HG03280 (cell line): Measurements from ENCODE around the gene SKIC8.
"Not testable (repeated sequence)": the region's sequence is repeated elsewhere in the genome, so short reads cannot be mapped to it uniquely, and the experiment has no call there.

Experiments
- ATAC-seq: cut with Tn5 transposase; IDR thresholded peaks from one replicate; pipeline ENCODE4 v1.9.1; 2021; ENCODE audit warnings: mild to moderate bottlenecking, moderate library complexity; ENCODE audit not compliant: unreplicated experiment

SKIC8 gene

GRCh38 chr15:78257681-78258080, 41.7 kb downstream of the SKIC8 start:
- no peak for ATAC-seq

- ATAC-seq: no peak
These were observed 43.4 kb downstream of the SKIC8 start for GRCh38 chr15:78256044-78256437.

GRCh38 chr15:78255421-78256043, 43.9 kb downstream of the SKIC8 start:
- ATAC-seq: no peak

- ATAC-seq: no peak
These were observed 48.3 kb downstream of the SKIC8 start for GRCh38 chr15:78251136-78251535.

- ATAC-seq: no peak
These were observed 50.3 kb downstream of the SKIC8 start for GRCh38 chr15:78249131-78249530.

GRCh38 chr15:78247911-78248310, 51.5 kb downstream of the SKIC8 start:
- ATAC-seq: no peak

- not testable (repeated sequence) for ATAC-seq
These were observed 53.3 kb downstream of the SKIC8 start for GRCh38 chr15:78245976-78246620.

- not testable (repeated sequence) for ATAC-seq
These were observed 54.0 kb downstream of the SKIC8 start for GRCh38 chr15:78245392-78245791.

- ATAC-seq: no peak
These were observed 54.5 kb downstream of the SKIC8 start for GRCh38 chr15:78244893-78245292.

- no peak for ATAC-seq
These were observed 55.3 kb downstream of the SKIC8 start for GRCh38 chr15:78244101-78244500.

GRCh38 chr15:78243491-78243941, 55.9 kb downstream of the SKIC8 start:
- ATAC-seq: no peak

GRCh38 chr15:78243058-78243457, 56.4 kb downstream of the SKIC8 start:
- ATAC-seq: no peak

- no peak for ATAC-seq
These were observed 57.3 kb downstream of the SKIC8 start for GRCh38 chr15:78242128-78242527.

- ATAC-seq: no peak
These were observed 58.4 kb downstream of the SKIC8 start for GRCh38 chr15:78241017-78241416.

GRCh38 chr15:78239811-78240210, 59.6 kb downstream of the SKIC8 start:
- ATAC-seq: no peak

- no peak for ATAC-seq
These were observed 62.3 kb downstream of the SKIC8 start for GRCh38 chr15:78237146-78237545.

GRCh38 chr15:78236491-78236890, 62.9 kb downstream of the SKIC8 start:
- no peak for ATAC-seq

GRCh38 chr15:78234515-78235040, 64.8 kb downstream of the SKIC8 start, which contains the start of gene ACSBG1:
Gene ACSBG1, minus strand, starts transcription at chr15:78234565. Its CDS starts 64 bp downstream, at chr15:78234501.
- no peak for ATAC-seq

- no peak for ATAC-seq
These were observed 65.9 kb downstream of the SKIC8 start for GRCh38 chr15:78233496-78233895.
